Fibroblast of the aortic adventitia (primary cell): Measurements from ENCODE around the gene ELMO1. TPM values are rescaled to one million over a fixed set of nuclear protein-coding genes. Genes with fewer than 3 reads are reported as not detected.

ENCODE experiments used
- DNase-seq: peaks from one replicate; pipeline ENCODE4 v3.0.0-alpha.2; 2010; ENCODE audit warnings: low read depth
- H3K4me3 ChIP-seq: 2 replicates; pipeline ENCODE4 v1.5.1; 2011; ENCODE audit warnings: low read depth, mild to moderate bottlenecking, control low read depth, low read length, moderate library complexity
- total RNA-seq: library from RNA; depleted of rRNA; stranded (reverse); fragments of >200 nt; gene quantifications from 2 replicates; pipeline ENCODE4 v1.2.3, GENCODE V29; 2012; ENCODE audit warnings: low replicate concordance
- TF ChIP-seq, protein P1 (sequence below): IDR thresholded peaks from 2 replicates; pipeline ENCODE4 v1.5.1; 2011; ENCODE audit warnings: mild to moderate bottlenecking, low read length, control low read depth, inconsistent platforms; ENCODE audit not compliant: insufficient read depth

The ELMO1 gene
- total RNA-seq, 1 donor: 1.3 TPM

GRCh38 chr7:37360484-37360883 is 88.2 kb downstream of the ELMO1 start:
- TF ChIP-seq, protein P1, sequence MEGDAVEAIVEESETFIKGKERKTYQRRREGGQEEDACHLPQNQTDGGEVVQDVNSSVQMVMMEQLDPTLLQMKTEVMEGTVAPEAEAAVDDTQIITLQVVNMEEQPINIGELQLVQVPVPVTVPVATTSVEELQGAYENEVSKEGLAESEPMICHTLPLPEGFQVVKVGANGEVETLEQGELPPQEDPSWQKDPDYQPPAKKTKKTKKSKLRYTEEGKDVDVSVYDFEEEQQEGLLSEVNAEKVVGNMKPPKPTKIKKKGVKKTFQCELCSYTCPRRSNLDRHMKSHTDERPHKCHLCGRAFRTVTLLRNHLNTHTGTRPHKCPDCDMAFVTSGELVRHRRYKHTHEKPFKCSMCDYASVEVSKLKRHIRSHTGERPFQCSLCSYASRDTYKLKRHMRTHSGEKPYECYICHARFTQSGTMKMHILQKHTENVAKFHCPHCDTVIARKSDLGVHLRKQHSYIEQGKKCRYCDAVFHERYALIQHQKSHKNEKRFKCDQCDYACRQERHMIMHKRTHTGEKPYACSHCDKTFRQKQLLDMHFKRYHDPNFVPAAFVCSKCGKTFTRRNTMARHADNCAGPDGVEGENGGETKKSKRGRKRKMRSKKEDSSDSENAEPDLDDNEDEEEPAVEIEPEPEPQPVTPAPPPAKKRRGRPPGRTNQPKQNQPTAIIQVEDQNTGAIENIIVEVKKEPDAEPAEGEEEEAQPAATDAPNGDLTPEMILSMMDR: no peak
- no peak for DNase-seq

GRCh38 chr7:37359662-37360444 is 88.8 kb downstream of the ELMO1 start:
- DNase-seq: no peak
- H3K4me3 ChIP-seq: no peak overlapping the region
- TF ChIP-seq, protein P1: no peak

More at GRCh38 chr7:37360484-37360883, 88.2 kb downstream of the ELMO1 start:
- H3K4me3 ChIP-seq: no peak overlapping the region

GRCh38 chr7:37359180-37359579 is 89.5 kb downstream of the ELMO1 start:
- H3K4me3 ChIP-seq: no peak overlapping the region
- no peak for DNase-seq
- TF ChIP-seq, protein P1: no peak

- H3K4me3 ChIP-seq: no peak overlapping the region
- DNase-seq: no peak
- TF ChIP-seq, protein P1: no peak
These were observed 91.0 kb downstream of the ELMO1 start for GRCh38 chr7:37357637-37357996.

DNA sequence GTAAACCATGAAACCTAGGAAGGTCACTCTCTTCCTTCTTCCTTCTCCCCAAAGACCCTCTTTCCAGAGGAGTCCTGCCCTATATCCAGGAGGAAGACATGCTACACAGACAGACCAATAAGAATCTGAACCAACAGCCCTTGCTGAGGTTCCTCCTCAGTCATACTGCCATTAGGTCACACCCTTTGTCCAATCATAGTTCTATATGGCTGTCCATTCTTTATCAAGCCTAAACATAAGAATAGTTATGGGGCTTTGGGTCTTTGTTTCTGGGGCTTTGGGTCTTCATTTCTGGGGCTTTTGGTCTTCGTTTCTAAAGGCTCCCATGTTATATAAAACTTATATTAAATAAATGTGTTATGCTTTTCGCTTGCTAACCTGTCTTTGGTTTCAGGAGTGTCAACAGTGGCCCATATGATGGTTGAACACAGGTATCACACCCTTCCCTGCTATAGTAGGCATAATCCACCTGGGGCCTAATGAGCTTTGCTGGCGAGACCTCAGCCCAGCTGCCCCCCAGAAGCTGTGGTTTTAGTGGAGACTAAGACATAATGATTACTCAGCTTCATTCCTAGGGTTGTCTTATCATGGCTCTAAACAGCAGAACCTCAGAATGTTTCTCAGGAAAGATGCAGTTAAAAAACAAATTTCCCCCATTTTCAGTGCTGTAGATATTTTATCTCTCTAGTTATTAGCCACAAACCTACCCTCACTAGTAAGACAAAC is 91.6 kb downstream of the ELMO1 start:
- no peak for DNase-seq
- TF ChIP-seq, protein P1: no peak
- H3K4me3 ChIP-seq: no peak overlapping the region

GRCh38 chr7:37354656-37355131 is 94.0 kb downstream of the ELMO1 start:
- TF ChIP-seq, protein P1: no peak
- no peak overlapping the region for H3K4me3 ChIP-seq

More at GRCh38 chr7:37354656-37355131, 94.0 kb downstream of the ELMO1 start:
- DNase-seq: peak; percentile 68
